HG03575 (cell line): ENCODE results near the gene FGF2.
"Not testable (repeated sequence)": the region's sequence is repeated elsewhere in the genome, so short reads cannot be mapped to it uniquely, and the experiment has no call there.

Experiments
- ATAC-seq: cut with Tn5 transposase; IDR thresholded peaks from one replicate; pipeline ENCODE4 v1.9.1; 2021; ENCODE audit not compliant: unreplicated experiment, insufficient number of reproducible peaks, low FRiP score; ENCODE audit errors: extremely low read depth

Gene FGF2

GRCh38 chr4:122911588-122911987 lies 85.0 kb downstream of the FGF2 start:
- ATAC-seq = no peak

GRCh38 chr4:122912810-122913575 lies 86.4 kb downstream of the FGF2 start:
- ATAC-seq = no peak

- peak; percentile 88 for ATAC-seq
These were observed 87.8 kb downstream of the FGF2 start for GRCh38 chr4:122914292-122914904.

- no peak for ATAC-seq
These were observed 88.3 kb downstream of the FGF2 start for GRCh38 chr4:122914938-122915337.

GRCh38 chr4:122917731-122918130 lies 91.1 kb downstream of the FGF2 start:
- no peak for ATAC-seq

- no peak for ATAC-seq
These were observed 93.8 kb downstream of the FGF2 start for GRCh38 chr4:122920473-122920872.

- ATAC-seq = no peak
These were observed 94.7 kb downstream of the FGF2 start for GRCh38 chr4:122921300-122921699.

- peak; percentile 36 for ATAC-seq
These were observed 95.6 kb downstream of the FGF2 start, which contains the start of gene NUDT6 for GRCh38 chr4:122921971-122922876. NUDT6 (minus strand) TSS chr4:122922597; CDS start chr4:122922572, 25 bp downstream.

- peak; percentile 79 for ATAC-seq
These were observed 96.4 kb downstream of the FGF2 start for GRCh38 chr4:122922877-122923511.

GRCh38 chr4:122928930-122929329 lies 102.3 kb downstream of the FGF2 start:
- no peak for ATAC-seq

- ATAC-seq = no peak
These were observed 104.2 kb downstream of the FGF2 start for GRCh38 chr4:122930862-122931261.

GRCh38 chr4:122932763-122933162 lies 106.1 kb downstream of the FGF2 start:
- no peak for ATAC-seq

GRCh38 chr4:122945136-122945535 lies 118.5 kb downstream of the FGF2 start:
- ATAC-seq = not testable (repeated sequence)

- ATAC-seq = no peak
These were observed 119.5 kb downstream of the FGF2 start for GRCh38 chr4:122946142-122946541.
